ENCODE results near the gene IRGC.

IRGC gene

GRCh38 chr19:43691755-43692154, 24.1 kb upstream of the IRGC start:
- DNase-seq (ENCODE audit: low spot score) = no peak

DNA sequence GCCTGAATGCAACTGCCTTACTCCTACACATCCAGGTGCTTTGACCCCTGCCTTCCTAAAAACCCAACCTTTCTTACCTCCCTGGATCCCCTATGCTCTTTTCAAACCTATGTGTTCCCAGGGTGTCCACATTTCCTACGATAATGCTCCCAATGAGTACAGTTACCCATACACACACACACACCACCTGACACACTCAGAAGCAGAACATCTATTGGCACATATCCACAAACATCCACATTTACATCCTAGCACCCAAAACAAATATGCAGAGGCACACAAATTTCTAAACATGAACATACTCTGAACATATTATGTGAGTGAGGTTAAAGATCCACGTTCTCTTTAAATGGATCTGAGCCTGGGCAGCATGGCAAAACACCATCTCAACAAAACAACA, 23.5 kb upstream of the IRGC start:
- no peak for DNase-seq (ENCODE audit: low spot score)

DNA sequence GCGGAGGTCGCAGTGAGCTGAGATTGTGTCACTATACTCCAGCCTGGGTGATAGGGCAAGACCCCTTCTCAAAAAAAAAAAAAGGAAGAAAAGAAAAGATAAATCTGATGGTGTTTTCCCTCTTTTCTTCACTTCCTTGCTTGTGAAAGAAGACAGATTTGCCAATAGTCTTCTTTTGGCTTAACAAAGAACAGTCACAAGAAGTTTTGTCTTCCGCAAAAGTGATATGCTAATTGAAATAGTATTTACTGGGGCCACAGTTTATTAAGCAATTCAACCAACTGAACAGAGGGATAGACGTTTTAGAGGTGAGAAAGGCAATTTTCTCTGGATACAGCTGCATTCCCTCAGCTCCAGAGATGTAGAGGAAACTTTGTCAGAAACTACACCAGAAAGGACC, 23.0 kb upstream of the IRGC start:
- no peak for DNase-seq (ENCODE audit: low spot score)

DNA sequence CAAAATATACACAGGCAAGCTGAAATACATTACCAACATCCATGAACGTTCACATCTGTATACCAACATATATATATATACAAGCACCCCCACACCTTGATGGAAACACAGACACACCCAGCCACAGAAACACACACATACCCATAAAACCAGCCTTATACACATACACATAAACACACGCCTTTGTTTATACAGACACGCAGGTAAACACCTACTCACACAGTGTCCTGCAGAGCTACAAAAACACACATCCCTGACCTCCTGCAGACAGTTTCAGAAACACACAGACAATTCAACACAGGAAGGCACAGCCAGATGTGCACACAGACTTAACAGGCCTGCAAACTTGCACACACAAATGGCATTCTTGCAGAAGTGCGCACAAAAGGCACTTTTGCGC, 21.3 kb upstream of the IRGC start:
- DNase-seq (ENCODE audit: low spot score) = no peak

GRCh38 chr19:43695985-43696704, 19.7 kb upstream of the IRGC start:
- DNase-seq (ENCODE audit: low spot score) = no peak

DNA sequence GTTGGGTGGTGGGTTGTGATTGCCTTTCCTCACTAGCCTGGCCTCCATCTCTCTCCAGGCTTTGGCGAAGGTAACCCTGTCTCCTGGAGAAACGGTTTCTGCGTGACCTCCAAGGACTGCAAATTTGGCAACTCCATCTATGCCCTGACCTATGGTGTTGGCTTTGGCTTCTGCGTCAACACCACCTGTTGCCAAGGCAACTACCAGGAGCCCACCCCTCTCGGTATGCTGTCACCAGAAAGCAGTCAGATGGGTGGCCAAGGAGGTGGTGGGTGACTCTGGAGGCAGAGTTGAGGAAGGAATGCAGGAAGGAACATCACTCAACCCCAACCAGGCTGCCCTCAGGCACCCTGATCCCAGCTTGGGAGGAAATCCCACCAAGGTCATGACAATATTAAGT, 18.6 kb upstream of the IRGC start:
- DNase-seq (ENCODE audit: low spot score) = no peak

DNA sequence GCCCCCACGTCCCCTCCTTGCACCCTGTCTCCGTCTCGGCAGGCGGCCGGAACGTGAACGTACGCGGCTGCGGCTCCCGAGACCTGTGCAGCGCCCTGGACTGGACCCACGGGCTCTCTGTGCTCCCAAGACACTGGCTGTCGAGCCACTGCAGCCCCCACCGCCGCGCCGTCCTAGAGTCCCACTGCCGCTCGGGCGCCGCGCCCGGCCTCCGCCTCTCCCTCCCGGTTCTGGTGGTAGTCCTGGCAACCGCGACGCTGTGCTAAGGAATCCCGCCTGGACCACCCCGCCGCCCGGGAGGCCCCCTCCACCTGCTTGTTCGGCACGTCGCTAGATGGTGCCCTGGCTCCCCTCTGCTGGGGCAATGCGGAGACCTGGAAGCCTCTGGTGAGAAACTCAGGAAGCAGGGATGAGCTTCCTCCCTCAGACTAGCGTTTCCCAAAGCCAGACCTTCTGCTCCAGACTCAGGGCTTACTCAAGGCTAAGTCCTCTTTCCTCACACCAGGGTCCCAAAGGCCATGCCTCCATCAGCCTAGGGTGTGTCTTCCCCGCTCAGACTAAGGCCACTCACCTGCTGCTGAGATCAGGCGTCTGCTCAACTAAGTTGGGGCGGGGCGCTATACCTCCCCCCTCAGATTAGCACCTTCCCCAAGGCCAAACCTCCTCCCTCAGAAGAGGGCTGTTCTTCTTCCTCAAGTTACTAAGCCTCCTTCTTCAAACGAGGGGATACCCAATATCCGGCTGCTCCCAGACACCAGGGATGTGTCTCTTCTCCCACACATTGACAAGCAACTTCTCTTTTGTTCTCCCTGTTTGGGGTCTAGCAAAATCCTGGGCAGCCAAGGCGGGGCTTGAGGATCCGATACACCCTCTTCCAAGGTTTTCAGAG, 16.1 kb upstream of the IRGC start:
- DNase-seq (ENCODE audit: low spot score) = no peak

GRCh38 chr19:43700395-43701000, 15.4 kb upstream of the IRGC start:
- DNase-seq (ENCODE audit: low spot score) = no peak

DNA sequence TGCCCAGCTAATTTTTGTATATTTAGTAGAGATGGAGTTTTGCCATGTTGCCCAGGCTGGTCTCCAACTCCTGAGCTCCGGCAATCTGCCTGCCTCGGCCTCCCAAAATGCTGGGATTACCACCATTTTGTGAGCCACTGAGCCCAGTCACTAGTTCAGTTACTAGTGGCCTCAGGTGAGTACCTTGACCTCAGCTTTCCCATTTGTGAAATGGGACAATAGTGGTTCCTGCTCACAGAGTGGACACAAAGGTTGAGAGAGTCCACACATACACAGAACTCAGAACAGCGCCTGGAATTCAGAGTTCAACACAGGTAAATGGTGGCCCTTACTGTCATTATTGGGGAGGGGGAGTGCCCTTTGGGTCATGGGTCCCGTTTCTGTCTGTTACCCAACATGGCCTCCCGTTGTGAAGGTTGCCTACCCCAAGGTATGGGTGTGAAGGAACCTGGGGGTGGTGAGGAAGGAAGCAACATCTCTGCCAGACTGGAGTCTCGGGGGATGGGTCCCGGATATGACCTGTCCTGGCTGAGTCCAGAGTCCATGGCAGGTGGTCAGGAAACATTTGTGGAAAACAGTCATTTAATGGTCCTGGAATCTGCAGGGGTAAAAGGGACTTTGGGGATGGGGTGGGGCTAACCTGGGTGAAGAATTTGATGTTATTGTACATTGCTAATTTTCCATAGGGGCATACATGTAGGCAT, 11.7 kb upstream of the IRGC start:
- DNase-seq (ENCODE audit: low spot score) = no peak

- DNase-seq (ENCODE audit: low spot score) = no peak
These were observed 10.1 kb upstream of the IRGC start for GRCh38 chr19:43705729-43706128.

- DNase-seq (ENCODE audit: low spot score) = no peak
These were observed 8.6 kb upstream of the IRGC start for GRCh38 chr19:43707158-43707712.

DNA sequence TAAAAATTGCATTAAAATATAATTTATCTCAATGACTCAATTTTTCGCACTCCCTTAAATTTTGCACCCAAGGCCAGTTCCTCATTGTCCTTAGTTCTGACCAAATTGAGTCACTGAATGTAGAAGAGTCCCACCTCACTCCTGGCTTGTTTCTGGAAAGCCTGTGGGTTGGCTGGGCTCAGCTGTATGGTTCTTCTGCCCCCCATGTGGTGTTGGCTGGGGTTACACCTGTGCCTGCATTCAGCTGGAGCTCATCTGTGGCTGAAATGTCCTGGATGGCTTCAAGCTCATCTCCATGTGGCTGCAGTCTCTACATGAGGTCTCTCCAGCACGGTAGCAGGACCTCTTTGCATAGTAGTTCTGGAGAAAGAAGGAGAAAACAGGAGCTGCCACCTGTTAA, 7.2 kb upstream of the IRGC start:
- DNase-seq (ENCODE audit: low spot score) = no peak

DNA sequence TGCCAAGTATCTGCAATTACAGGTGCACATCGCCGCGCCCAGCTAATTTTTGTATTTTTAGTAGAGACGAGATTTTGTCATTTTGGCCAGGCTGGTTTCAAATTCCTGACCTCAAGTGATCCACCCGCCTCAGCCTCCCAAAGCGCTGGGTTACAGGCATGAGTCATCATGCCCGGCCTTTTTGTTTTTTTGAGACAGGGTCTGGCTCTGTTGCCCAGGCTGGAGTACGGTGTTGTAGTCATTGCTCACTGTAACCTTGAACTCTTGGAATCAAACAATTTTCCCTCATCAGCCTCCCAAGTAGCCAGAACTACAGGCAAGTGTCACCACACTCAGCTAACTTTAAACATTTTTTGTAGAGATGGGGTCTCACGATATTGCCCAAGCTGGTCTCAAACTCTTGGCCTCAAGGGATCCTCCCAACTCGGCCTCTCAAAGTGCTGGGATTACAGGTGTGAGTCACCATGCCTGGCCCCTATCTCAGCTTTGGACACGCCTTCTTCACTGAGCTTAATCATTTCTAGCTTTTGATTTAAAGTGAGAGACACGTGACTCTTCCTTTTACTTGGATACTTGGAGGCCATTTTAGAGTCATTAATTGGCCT, 4.0 kb upstream of the IRGC start:
- DNase-seq (ENCODE audit: low spot score) = no peak

- no peak for DNase-seq (ENCODE audit: low spot score)
These were observed 2.7 kb upstream of the IRGC start for GRCh38 chr19:43713208-43713607.

- no peak for DNase-seq (ENCODE audit: low spot score)
These were observed 2.9 kb downstream of the IRGC start for GRCh38 chr19:43718627-43719377.

- no peak for DNase-seq (ENCODE audit: low spot score)
These were observed 3.5 kb downstream of the IRGC start for GRCh38 chr19:43719378-43719868.

DNA sequence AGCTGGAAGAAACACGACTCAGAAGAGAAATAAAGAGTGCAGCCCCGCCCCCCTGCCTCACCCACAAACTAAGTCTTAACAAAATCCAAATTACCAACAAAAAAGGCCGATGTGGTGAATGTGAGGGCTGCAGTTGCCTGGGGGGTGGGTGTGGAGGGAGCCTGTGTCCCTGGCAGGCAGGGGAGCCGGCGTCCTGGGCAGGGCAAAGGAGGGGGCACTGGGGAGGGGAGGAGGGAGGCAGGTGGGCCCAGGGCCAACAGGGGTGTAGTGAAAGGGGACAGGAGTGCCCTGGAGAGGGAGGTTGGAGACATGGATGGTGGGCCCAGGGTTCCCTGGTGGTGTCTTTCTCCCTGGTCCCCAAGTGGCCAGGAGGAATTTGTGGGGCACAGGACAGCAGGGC, 4.0 kb downstream of the IRGC start:
- no peak for DNase-seq (ENCODE audit: low spot score)

GRCh38 chr19:43720936-43721335, 5.1 kb downstream of the IRGC start:
- DNase-seq (ENCODE audit: low spot score) = no peak

- no peak for DNase-seq (ENCODE audit: low spot score)
These were observed 5.7 kb downstream of the IRGC start for GRCh38 chr19:43721469-43722048.

DNA sequence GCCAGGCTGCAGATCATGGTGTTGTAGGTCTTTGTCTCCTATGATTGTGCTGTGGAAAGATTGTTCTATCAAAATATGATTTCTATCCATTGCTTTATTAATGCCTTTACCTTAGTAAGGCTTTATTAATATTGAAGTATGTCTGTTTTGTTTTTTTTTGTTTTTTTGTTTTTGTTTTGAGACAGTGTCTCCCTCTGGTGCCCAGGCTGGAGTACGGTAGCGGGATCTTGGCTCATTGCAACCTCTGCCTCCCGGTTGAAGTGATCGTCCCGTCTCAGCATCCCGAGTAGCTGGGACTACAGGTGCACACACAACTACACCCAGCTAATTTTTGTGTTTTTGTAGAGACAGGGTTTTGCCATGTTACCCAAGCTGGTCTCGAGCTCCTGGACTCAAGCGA, 7.7 kb downstream of the IRGC start:
- no peak for DNase-seq (ENCODE audit: low spot score)
